Pulmonary artery endothelial cell (primary cell): Measurements from ENCODE around the gene QRFPR. TPM values are rescaled to one million over a fixed set of nuclear protein-coding genes. Genes with fewer than 3 reads are reported as not detected.
"Not testable (repeated sequence)": the region's sequence is repeated elsewhere in the genome, so short reads cannot be mapped to it uniquely, and the experiment has no call there.

Experiments used
- DNase-seq: peaks from one replicate; pipeline ENCODE4 v3.0.0-alpha.2; 2011; ENCODE audit warnings: low read depth, low spot score
- total RNA-seq: library from RNA; depleted of rRNA; stranded (reverse); fragments of >200 nt; gene quantifications from 2 replicates; pipeline ENCODE4 v1.2.3, GENCODE V29; 2014

The QRFPR gene
- not detected in 2 replicates for total RNA-seq

- DNase-seq, result no peak
These were observed at the start of gene QRFPR for GRCh38 chr4:121380776-121381462. QRFPR (minus strand) TSS chr4:121381018; CDS start chr4:121380647, 371 bp downstream.

GRCh38 chr4:121428721-121429120 lies 47.9 kb upstream of the QRFPR start:
- no peak for DNase-seq

GRCh38 chr4:121421594-121421993 lies 40.8 kb upstream of the QRFPR start:
- no peak for DNase-seq

- no peak for DNase-seq
These were observed 30.4 kb upstream of the QRFPR start for GRCh38 chr4:121411151-121411744.

- not testable (repeated sequence) for DNase-seq
These were observed 27.7 kb upstream of the QRFPR start for GRCh38 chr4:121408567-121408966.

GRCh38 chr4:121400632-121401031 lies 19.8 kb upstream of the QRFPR start:
- DNase-seq, result no peak

- DNase-seq, result no peak
These were observed 17.3 kb upstream of the QRFPR start for GRCh38 chr4:121397941-121398601.

GRCh38 chr4:121397434-121397833 lies 16.6 kb upstream of the QRFPR start:
- DNase-seq, result no peak

- DNase-seq, result no peak
These were observed 11.7 kb upstream of the QRFPR start for GRCh38 chr4:121392426-121393086.

- no peak for DNase-seq
These were observed 9.5 kb upstream of the QRFPR start for GRCh38 chr4:121390335-121390734.

GRCh38 chr4:121379276-121379675 lies 1.5 kb downstream of the QRFPR start:
- DNase-seq, result no peak

GRCh38 chr4:121377076-121377475 lies 3.7 kb downstream of the QRFPR start:
- no peak for DNase-seq

- DNase-seq, result no peak
These were observed 4.3 kb downstream of the QRFPR start for GRCh38 chr4:121376556-121376955.

GRCh38 chr4:121376097-121376496 lies 4.7 kb downstream of the QRFPR start:
- DNase-seq, result no peak

GRCh38 chr4:121375262-121375661 lies 5.6 kb downstream of the QRFPR start:
- DNase-seq, result no peak

GRCh38 chr4:121373841-121374240 lies 7.0 kb downstream of the QRFPR start:
- no peak for DNase-seq

GRCh38 chr4:121370729-121371325 lies 10.0 kb downstream of the QRFPR start:
- no peak for DNase-seq

- no peak for DNase-seq
These were observed 20.3 kb downstream of the QRFPR start for GRCh38 chr4:121360495-121360894.

GRCh38 chr4:121358473-121358872 lies 22.3 kb downstream of the QRFPR start:
- no peak for DNase-seq

- DNase-seq, result no peak
These were observed 27.6 kb downstream of the QRFPR start for GRCh38 chr4:121353213-121353612.

GRCh38 chr4:121344098-121344497 lies 36.7 kb downstream of the QRFPR start:
- no peak for DNase-seq

- DNase-seq, result no peak
These were observed 40.6 kb downstream of the QRFPR start for GRCh38 chr4:121340247-121340646.
